Left hindlimb (tissue), 1 donor: Measurements from ENCODE around the gene FIZ1.

Experiments used
- DNase-seq: peaks from one replicate; pipeline ENCODE4 v3.0.0-alpha.2; 2018

Gene FIZ1

GRCh38 chr19:55635856-55636440, 36.6 kb upstream of the FIZ1 start:
- DNase-seq = no peak

GRCh38 chr19:55635334-55635717, 36.0 kb upstream of the FIZ1 start:
- DNase-seq = no peak

GRCh38 chr19:55633861-55634260, 34.5 kb upstream of the FIZ1 start:
- no peak for DNase-seq

- peak; percentile 81 for DNase-seq
These were observed 33.1 kb upstream of the FIZ1 start for GRCh38 chr19:55632463-55632834.

GRCh38 chr19:55626350-55626749, 27.0 kb upstream of the FIZ1 start:
- DNase-seq = no peak

- no peak for DNase-seq
These were observed 25.6 kb upstream of the FIZ1 start for GRCh38 chr19:55625004-55625326.

GRCh38 chr19:55624109-55625003, 25.0 kb upstream of the FIZ1 start, which contains the start of gene ZNF784:
Gene ZNF784, minus strand, starts transcription at chr19:55624566. Its CDS starts 5 bp downstream, at chr19:55624561.
- DNase-seq = peak; percentile 95

- no peak for DNase-seq
These were observed 24.2 kb upstream of the FIZ1 start for GRCh38 chr19:55623561-55623960.

- DNase-seq = no peak
These were observed 23.8 kb upstream of the FIZ1 start for GRCh38 chr19:55623130-55623529.

- no peak for DNase-seq
These were observed 23.1 kb upstream of the FIZ1 start for GRCh38 chr19:55622242-55622969.

- no peak for DNase-seq
These were observed 22.4 kb upstream of the FIZ1 start for GRCh38 chr19:55621673-55622231.

- DNase-seq = no peak
These were observed 21.9 kb upstream of the FIZ1 start for GRCh38 chr19:55621205-55621672.

- DNase-seq = no peak
These were observed 21.3 kb upstream of the FIZ1 start for GRCh38 chr19:55620410-55621204.

- no peak for DNase-seq
These were observed 20.0 kb upstream of the FIZ1 start for GRCh38 chr19:55619286-55619685.

GRCh38 chr19:55618426-55618825, 19.1 kb upstream of the FIZ1 start:
- DNase-seq = no peak

- DNase-seq = no peak
These were observed 18.1 kb upstream of the FIZ1 start for GRCh38 chr19:55617426-55617825.

- no peak for DNase-seq
These were observed 17.1 kb upstream of the FIZ1 start for GRCh38 chr19:55616395-55616875.

- DNase-seq = no peak
These were observed 16.5 kb upstream of the FIZ1 start for GRCh38 chr19:55615543-55616394.

- DNase-seq = no peak
These were observed 15.6 kb upstream of the FIZ1 start for GRCh38 chr19:55614711-55615542.

- no peak for DNase-seq
These were observed 14.8 kb upstream of the FIZ1 start for GRCh38 chr19:55613930-55614710.
